Right cardiac atrium (tissue), 5 donors: ENCODE measurements around the gene TNS3. TPM values are rescaled to one million over a fixed set of nuclear protein-coding genes. Genes with fewer than 3 reads are reported as not detected.

Source experiments
- ATAC-seq, 2 donors: fragments of 200-7000 bp; cut with Tn5 transposase; one replicate each; pipeline versions ENCODE4 v1.8.0 to v1.9.1; 2020; ENCODE audit warnings: moderate library complexity in 2 of 2, mild to moderate bottlenecking in 1 of 2
- DNase-seq, 3 donors: peaks; one replicate each; pipeline ENCODE4 v3.0.0-alpha.2; 2020
- H3K27ac ChIP-seq: one replicate; pipeline ENCODE4 v1.5.1; 2013; ENCODE audit warnings: mild to moderate bottlenecking, low read length, control low read depth, moderate library complexity
- H3K27me3 ChIP-seq: one replicate; pipeline ENCODE4 v1.6.1; 2013; ENCODE audit not compliant: control insufficient read depth, insufficient read depth
- H3K4me1 ChIP-seq: one replicate; pipeline ENCODE4 v1.6.1; 2013; ENCODE audit warnings: low read length; ENCODE audit not compliant: control insufficient read depth, insufficient read depth
- H3K4me3 ChIP-seq: one replicate; pipeline ENCODE4 v1.5.1; 2013; ENCODE audit warnings: low read length, control low read depth
- H3K9me3 ChIP-seq: one replicate; pipeline ENCODE4 v1.6.1; 2013; ENCODE audit warnings: low read length; ENCODE audit not compliant: control insufficient read depth
- WGBS: extraction: QIAGEN DNeasy Blood & Tissue Kit; methylation state at CpG from one replicate; pipeline ENCODE4 v1.1.7; 2013; 5-methylcytosine and 5-hydroxymethylcytosine counted together
- intact Hi-C, 4 donors: fragments of 100-400 bp; cut with DNase I; formaldehyde crosslinking; loops; one replicate each; pipeline versions ENCODE4 v1.11.0 to v1.14.0; 2022 to 2023
- polyA plus RNA-seq: library from polyadenylated mRNA; stranded (reverse); fragments of 200-250 nt; gene quantifications from one replicate; pipeline ENCODE4 v1.2.3, GENCODE V29; 2013
- total RNA-seq, 4 donors: library from RNA; stranded (reverse); fragmentation: NEBNext Ultra II Directional; extraction: Animal tissue kit (Norgen Biotek cat#: 25700); gene quantifications; one replicate each; pipeline ENCODE4 v1.2.1, GENCODE V29; 2021
- donor health status: healthy with polysubstance abuse.
- donor health status: DM: no; HTN: yes; CAD: no.
- donor health status: DM: no; HTN: no; CAD: no.
- donor health status: DM: no; HTN: yes; CAD: no; lungs with severe emphysema.
- donor health status: DM: yes; HTN: yes; CAD: no.

The TNS3 gene
- total and polyA plus RNA-seq, 5 donors, result 19.7 to 48.3 (median 40.4) TPM

DNA sequence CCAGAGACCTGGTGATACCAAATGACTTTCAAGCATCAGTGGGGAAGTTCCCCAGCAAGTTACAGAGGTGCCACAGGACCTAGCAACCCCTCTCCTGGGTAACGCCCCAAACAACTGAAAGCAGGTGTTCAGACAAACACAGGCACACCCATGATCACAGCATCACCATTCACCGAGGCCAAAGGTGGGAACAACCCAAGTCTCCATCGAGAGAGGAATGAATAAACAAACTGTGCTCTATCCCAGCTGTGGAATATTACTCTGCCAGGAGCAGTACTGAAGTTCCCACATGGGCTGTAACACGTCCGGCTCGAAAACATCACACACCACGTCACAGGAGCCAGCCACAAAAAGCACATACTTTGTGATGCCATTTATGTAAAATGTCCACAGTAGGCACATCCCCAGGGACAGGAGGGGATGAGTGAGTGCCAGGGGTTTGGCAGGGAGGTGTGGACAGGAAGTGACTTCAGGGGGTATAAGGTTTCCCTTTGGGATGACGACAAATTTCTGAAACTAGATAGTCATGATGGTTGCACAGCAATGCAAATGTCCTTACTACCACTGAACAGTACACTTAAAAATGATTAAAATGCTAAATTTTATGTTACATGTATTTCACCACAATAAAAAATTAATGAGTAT, 222.8 kb downstream of the TNS3 start:
- intact Hi-C loops, result no loop called here
- WGBS, result 93% methylated on average over 8 of the region's 8 CpGs
- Histone ChIP-seq H3K9me3 (no peaks in the 10 kb centered on the region), H3K4me1 (no peaks in the 10 kb centered on the region), H3K27ac (no peak overlapping the region), H3K27me3 (no peaks in the 10 kb centered on the region), H3K4me3 (no peak overlapping the region)
- DNase-seq (no peak), ATAC-seq (no peak)

DNA sequence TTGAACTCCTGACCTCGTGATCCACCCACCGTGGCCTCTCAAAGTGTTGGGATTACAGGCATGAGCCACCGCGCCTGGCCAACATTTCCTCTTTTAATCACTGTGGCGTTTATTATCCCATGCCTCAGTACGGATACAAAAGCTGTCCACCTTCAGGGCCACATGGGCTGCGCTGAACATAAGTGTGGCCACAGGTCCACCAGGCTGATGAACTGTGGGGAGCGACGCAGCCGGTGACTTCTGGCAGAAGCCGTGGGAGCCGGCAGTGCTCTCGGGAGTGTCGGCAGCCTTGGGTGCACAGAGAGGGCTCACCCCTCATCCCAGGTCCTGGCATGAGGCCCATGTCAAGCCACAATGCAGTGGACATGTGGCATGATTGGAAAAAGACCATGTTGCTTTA, 223.6 kb downstream of the TNS3 start:
- no peak overlapping the region for H3K27ac ChIP-seq
- ATAC-seq (no peak), DNase-seq (no peak)
- H3K4me1 ChIP-seq, result no peaks in the 10 kb centered on the region
- no peaks in the 10 kb centered on the region for H3K9me3 ChIP-seq
- H3K27me3 ChIP-seq, result no peaks in the 10 kb centered on the region
- H3K4me3 ChIP-seq, result no peak overlapping the region
- WGBS, result 75% methylated on average over 14 of the region's 14 CpGs
- intact Hi-C loops, result no loop called here

DNA sequence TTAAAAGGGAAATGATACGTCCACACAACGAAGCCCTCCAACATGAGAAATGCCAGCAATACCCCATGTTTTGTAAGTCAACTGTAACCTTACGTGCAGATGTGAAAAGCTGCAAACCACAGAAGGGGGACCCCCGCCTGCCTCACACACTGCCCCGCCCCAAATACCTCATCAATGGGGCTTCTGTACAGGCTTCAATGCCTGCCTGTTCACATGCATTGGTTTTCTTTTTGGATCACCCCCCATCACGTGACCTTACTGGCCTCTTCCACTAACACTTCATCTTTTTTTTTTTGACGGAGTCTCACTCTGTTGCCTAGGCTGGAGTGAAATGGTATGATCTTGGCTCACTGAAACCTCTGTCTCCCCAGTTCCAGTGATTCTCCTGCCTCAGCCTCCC, 224.0 kb downstream of the TNS3 start:
- Histone ChIP-seq H3K4me1 (no peaks in the 10 kb centered on the region), H3K4me3 (no peak overlapping the region), H3K27ac (no peak overlapping the region), H3K9me3 (no peaks in the 10 kb centered on the region), H3K27me3 (no peaks in the 10 kb centered on the region)
- DNase-seq, result no peak
- WGBS, result 91% methylated on average over 7 of the region's 7 CpGs
- no peak for ATAC-seq
- intact Hi-C loops, result no loop called here

DNA sequence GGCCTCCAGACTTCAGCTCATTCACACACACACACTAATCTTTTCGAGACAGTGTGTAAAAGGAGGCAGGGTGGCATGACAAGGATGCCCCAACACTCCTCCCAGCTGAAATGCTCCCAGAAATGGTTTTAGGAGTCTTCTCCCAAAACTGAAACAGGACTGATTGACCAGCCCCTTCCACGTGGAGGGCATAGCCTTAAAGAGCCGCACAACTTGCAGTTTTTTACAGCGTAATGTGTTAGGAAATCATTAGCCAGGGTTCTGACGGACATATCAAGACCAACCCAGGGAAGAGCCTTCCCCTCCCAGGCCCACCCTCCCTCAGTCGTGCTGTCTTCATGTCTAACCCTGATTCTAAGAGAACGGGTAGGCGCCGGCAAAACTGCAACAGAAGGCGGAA, 224.6 kb downstream of the TNS3 start:
- no peak for ATAC-seq
- H3K27me3 ChIP-seq, result no peaks in the 10 kb centered on the region
- no peak for DNase-seq
- no peak overlapping the region for H3K4me3 ChIP-seq
- no peak overlapping the region for H3K27ac ChIP-seq
- H3K9me3 ChIP-seq, result no peaks in the 10 kb centered on the region
- intact Hi-C loops, result no loop called here
- H3K4me1 ChIP-seq, result no peaks in the 10 kb centered on the region
- WGBS, result 88% methylated on average over 10 of the region's 10 CpGs

DNA sequence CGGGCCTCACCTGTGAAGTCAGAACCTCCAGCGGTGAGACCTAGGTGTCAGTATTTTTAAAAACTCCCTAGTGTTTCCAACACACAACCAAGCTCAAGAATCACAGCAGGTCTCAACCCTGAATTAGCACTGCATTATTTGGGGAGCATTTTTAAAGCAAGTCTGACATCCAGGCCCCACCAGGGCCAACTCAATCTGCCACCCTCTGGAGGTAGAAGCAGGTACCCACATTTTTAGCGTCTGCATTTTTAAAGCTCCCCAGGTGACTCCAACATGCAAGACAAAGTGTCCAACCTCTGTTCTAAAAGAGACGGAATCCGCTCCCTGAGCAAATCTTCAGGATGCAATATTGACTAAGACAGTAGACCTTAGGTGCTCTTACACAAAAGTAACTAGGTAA, 225.7 kb downstream of the TNS3 start:
- DNase-seq, result no peak
- Histone ChIP-seq H3K4me3 (no peak overlapping the region), H3K4me1 (no peaks in the 10 kb centered on the region), H3K9me3 (no peaks in the 10 kb centered on the region), H3K27me3 (no peaks in the 10 kb centered on the region), H3K27ac (no peak overlapping the region)
- intact Hi-C loops, result no loop called here
- no peak for ATAC-seq
- WGBS, result 89% methylated on average over 5 of the region's 5 CpGs

DNA sequence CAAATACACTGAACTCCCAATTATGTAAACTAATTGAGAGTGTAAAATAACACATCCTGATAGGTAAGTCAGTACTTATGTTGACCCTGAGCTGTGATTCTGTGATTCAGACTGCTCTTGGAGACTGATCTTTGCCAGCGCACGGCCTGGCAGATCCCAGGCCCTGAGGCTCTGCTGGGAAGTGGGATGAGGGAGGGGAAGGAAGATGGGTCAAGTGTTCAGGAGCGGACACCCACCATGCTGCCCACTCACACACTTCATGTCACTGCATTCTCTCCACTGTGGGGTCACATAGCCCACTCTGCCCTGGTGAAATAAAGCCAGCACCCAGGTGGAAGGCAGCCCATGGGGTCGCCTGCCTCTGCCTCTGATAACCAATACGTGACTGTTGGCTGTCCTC, 226.2 kb downstream of the TNS3 start:
- ATAC-seq, result peak; percentile 15 to 56
- Histone ChIP-seq H3K27ac (peak overlapping the region; percentile 75), H3K4me3 (no peak overlapping the region), H3K9me3 (no peaks in the 10 kb centered on the region), H3K27me3 (no peaks in the 10 kb centered on the region), H3K4me1 (no peaks in the 10 kb centered on the region)
- WGBS, result 67% methylated on average over 5 of the region's 5 CpGs
- no peak for DNase-seq
- intact Hi-C loops, result no loop called here

DNA sequence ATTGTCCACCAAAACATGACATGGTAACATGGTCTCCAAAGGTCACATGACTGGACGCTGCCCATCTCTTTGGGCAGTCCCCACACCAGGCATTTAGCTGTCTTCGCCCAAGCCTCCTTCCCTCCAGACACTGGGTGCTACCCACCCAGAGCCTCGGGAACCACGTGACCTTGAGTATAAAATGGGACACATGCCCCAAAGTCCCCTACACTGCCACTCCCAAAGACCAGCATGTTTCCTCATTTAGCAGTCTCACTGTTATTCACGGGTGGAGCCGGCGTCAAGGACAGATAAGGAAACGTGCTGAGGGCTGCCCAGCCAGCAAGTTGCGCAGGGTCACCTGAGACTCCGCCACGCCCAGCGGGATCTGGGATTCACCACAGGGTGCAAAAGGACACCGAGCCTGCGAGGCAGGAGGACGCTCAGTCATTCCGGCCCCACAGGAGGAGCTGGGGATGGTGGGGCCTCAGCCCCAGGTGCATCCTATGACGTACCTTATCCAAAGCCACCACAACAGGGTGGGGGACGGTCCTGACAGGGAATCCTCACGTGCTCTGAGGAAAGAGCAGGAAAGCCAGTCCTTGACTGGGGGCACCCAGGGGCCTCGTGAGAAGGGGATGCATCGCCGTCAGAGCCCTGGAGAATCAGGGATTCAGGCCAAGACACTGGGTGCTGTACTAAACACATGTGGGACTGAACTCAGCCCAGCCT, 226.9 kb downstream of the TNS3 start:
- no peaks in the 10 kb centered on the region for H3K9me3 ChIP-seq
- DNase-seq, result peak in 2 of 3 donors; percentile 72 to 76
- H3K27ac ChIP-seq, result peak overlapping the region; percentile 21
- no peak overlapping the region for H3K4me3 ChIP-seq
- 67% methylated on average over 22 of the region's 22 CpGs for WGBS
- ATAC-seq, result peak; percentile 51 to 53
- no peaks in the 10 kb centered on the region for H3K27me3 ChIP-seq
- H3K4me1 ChIP-seq, result no peaks in the 10 kb centered on the region
- intact Hi-C loops, result no loop called here

DNA sequence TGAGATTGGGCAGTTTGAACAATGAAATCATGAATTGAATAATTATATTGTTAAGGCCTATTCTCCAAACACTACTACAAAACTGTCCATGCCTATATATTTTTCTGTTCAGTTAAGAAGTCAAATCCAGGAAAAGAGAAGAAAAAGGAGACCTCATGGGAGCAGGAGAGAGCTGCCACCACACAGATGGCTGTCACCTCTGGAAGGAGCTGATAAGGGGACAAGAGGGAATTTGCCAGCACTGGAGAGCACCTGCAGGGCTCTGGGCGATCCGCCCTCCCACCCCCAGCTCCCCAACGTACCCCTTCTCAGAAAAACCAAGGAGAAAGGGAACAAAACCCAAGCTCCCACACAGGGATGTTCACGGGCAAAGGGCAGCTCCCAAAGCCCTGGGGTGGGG, 227.8 kb downstream of the TNS3 start:
- Histone ChIP-seq H3K27me3 (no peaks in the 10 kb centered on the region), H3K4me3 (no peak overlapping the region), H3K9me3 (no peaks in the 10 kb centered on the region), H3K27ac (no peak overlapping the region), H3K4me1 (no peaks in the 10 kb centered on the region)
- 87% methylated on average over 4 of the region's 4 CpGs for WGBS
- ATAC-seq, result no peak
- intact Hi-C loops, result no loop called here
- no peak for DNase-seq

DNA sequence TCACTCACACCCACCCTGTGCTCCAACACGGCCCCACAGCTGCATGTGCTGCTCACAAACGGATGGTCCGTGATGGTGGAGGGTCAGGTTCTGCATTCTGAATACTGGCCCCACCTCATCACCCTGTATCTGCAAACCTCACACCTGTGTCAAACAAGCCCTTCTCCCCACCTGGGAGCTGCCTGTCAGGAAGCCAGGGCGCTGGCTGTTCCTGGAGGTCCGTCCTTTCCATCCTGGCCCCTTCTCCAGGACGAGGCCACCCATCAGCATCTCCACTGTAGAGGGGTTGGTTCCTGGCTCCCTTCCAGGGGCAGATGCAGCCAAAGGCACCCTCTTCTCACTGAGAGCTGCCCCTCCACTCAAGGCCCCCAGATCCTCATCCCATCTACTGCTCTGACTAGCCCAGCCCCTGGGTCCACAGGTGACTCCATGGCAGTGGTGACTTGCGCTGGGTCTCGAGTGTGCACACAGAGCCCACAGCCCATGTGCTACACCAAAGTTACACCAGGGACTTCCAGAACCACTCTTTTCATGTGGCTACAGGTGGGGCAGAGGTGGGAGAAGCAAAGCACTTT, 229.4 kb downstream of the TNS3 start:
- Histone ChIP-seq H3K27ac (no peak overlapping the region), H3K27me3 (no peaks in the 10 kb centered on the region), H3K4me1 (no peaks in the 10 kb centered on the region), H3K9me3 (no peaks in the 10 kb centered on the region), H3K4me3 (no peak overlapping the region)
- ATAC-seq (no peak), DNase-seq (no peak)
- intact Hi-C loops, result no loop called here
- WGBS, result 96% methylated on average over 8 of the region's 8 CpGs

DNA sequence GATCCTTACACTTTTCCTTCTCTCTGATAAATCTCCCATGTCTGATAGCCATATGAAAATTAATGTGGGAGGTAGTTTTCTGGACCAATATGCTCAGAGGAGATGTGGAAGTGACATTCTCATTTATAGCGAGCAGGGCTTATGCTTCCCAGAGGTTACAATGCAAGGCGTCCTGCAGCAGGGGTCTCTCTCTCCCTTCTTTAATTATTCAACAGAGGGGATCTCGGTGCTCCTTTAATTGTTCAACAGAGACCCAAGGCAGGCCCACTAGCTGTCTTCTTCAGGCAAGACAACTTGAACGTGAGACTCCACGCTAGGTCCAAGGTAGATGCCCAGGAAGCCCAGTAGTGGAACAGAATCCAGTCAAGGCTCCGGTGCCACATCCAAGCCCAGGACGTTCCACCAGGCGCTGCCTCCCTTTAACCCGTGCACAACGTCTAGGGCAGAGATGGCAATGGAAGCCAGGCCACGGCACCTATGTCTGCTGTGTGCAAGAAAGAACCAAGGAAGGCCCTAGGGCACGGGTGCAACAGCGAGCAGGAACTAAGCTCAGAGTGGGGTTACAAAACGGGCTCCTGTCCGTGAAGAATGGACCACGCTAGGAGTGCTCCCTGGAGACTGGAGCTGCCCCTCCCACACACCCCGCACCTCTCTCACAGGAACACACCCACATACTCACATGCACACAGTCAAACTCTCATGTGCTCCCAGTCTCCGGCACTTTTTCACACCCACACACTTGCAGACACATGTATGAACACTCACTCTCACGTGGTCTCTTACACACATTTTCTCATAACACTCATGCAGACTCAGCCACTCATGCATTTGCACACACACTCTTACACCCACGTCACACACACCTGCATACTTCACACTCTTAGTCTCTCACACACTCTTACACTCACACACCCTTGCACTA, 230.4 kb downstream of the TNS3 start:
- WGBS, result 81% methylated on average over 20 of the region's 20 CpGs
- Histone ChIP-seq H3K27me3 (no peaks in the 10 kb centered on the region), H3K27ac (no peak overlapping the region), H3K4me1 (no peaks in the 10 kb centered on the region), H3K4me3 (no peak overlapping the region), H3K9me3 (no peaks in the 10 kb centered on the region)
- DNase-seq (no peak), ATAC-seq (no peak)
- intact Hi-C loops, result no loop called here

DNA sequence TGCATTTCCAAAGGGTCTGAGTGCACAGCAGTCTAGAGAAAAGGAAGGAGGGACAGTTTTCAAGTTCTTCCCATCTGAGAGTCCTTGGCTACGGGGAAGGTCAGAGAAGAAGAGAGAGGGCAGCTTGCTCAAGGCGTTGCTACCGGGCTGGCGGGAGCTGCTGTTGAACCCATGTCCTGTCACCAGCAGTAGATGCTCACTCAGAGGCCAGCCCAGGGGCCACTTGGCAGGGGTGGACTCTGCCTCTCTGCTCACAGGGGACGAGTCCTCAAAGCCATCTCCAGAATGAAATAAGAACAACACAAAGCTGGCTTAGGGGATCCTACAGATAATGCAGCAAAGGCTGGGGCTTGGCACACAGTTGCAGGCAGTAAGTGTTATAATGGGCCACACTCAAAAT, 231.5 kb downstream of the TNS3 start:
- no peaks in the 10 kb centered on the region for H3K4me1 ChIP-seq
- WGBS, result 56% methylated on average over 5 of the region's 5 CpGs
- no peak overlapping the region for H3K27ac ChIP-seq
- ATAC-seq (no peak), DNase-seq (no peak)
- H3K9me3 ChIP-seq, result no peaks in the 10 kb centered on the region
- intact Hi-C loops, result no loop called here
- no peaks in the 10 kb centered on the region for H3K27me3 ChIP-seq
- H3K4me3 ChIP-seq, result no peak overlapping the region
